GM12878 (cell line): ENCODE measurements around the gene SLC2A5. TPM values are rescaled to one million over a fixed set of nuclear protein-coding genes. Genes with fewer than 3 reads are reported as not detected.

Experiments used
- ATAC-seq: fragments of 200-7000 bp; cut with Tn5 transposase; 3 replicates; pipeline ENCODE4 v1.9.1; 2020; ENCODE audit warnings: mild to moderate bottlenecking, moderate library complexity
- BruUV-seq: library from RNA; stranded (reverse); fragments of 400-500 nt; replicated peaks from 2 replicates; lab custom pipeline; 2021; lab: Mats Ljungman, UMichigan
- CTCF ChIA-PET: fragments of 300-600 bp; sonication (Branson Sonifier 250); formaldehyde crosslinking; extraction: SDS; loops from one replicate; lab custom pipeline; 2021; ENCODE audit warnings: inconsistent platforms; lab: Yijun Ruan, JAX
- POLR2A ChIA-PET: fragments of 350-600 bp; formaldehyde crosslinking; extraction: SDS; loops from one replicate; lab custom pipeline; 2021; ENCODE audit warnings: inconsistent platforms; lab: Charles Lee
- RAD21 ChIA-PET: fragments of 300-600 bp; sonication (Branson Sonifier 250); formaldehyde crosslinking; loops from one replicate; lab custom pipeline; 2023; ENCODE audit warnings: antibody characterized with exemption; ENCODE audit not compliant: unreplicated experiment; lab: Charles Lee
- SMC1A ChIA-PET: fragments of 300-600 bp; sonication (Branson Sonifier 250); formaldehyde crosslinking; loops from one replicate; lab custom pipeline; 2023; ENCODE audit not compliant: unreplicated experiment, uncharacterized antibody; lab: Charles Lee
- DNase-seq: peaks from one replicate; pipeline ENCODE4 v3.0.0-alpha.2; 2011; ENCODE audit warnings: low read depth, low spot score
- FAIRE-seq: peaks from 3 replicates; lab custom pipeline; 2011; peaks lifted over from hg19 to GRCh38; lab: Jason Lieb, UNC
- H2AFZ ChIP-seq: 2 replicates; pipeline ENCODE4 v1.6.0; 2011; ENCODE audit warnings: low read depth, low read length, control low read depth; ENCODE audit not compliant: control insufficient read depth
- H3K27ac ChIP-seq: 2 replicates; pipeline ENCODE4 v1.5.1; 2011; ENCODE audit warnings: control low read depth; ENCODE audit not compliant: control insufficient read depth, insufficient read depth
- H3K27me3 ChIP-seq, 2 experiments: replicated peaks in 1 of 2; 2 replicates each; pipeline versions ENCODE4 v1.6.0 to v1.6.1; 2011; ENCODE audit warnings: low read length in 1 of 2; ENCODE audit not compliant: control insufficient read depth in 2 of 2, insufficient read depth in 2 of 2
- H3K36me3 ChIP-seq, 2 experiments: 2 replicates each; pipeline ENCODE4 v1.5.1; 2011; ENCODE audit warnings: low read length in 1 of 2; ENCODE audit not compliant: control insufficient read depth in 2 of 2, insufficient read depth in 2 of 2
- H3K4me1 ChIP-seq: 2 replicates; pipeline ENCODE4 v1.6.1; 2011; ENCODE audit warnings: mild to moderate bottlenecking, low read length, moderate library complexity, mixed read lengths; ENCODE audit not compliant: control insufficient read depth, insufficient read depth
- H3K4me2 ChIP-seq: 2 replicates; pipeline ENCODE4 v1.6.0; 2011; ENCODE audit warnings: control low read depth; ENCODE audit not compliant: control insufficient read depth, insufficient read depth
- H3K4me3 ChIP-seq: fragments of 200-600 bp; sonication (generic); 2 replicates; pipeline ENCODE4 v1.5.1; 2016
- H3K79me2 ChIP-seq: 2 replicates; pipeline ENCODE4 v1.6.0; 2011; ENCODE audit warnings: low read length; ENCODE audit not compliant: control insufficient read depth, insufficient read depth
- H3K9ac ChIP-seq: 2 replicates; pipeline ENCODE4 v1.8.0; 2011; ENCODE audit warnings: low read length, control low read depth, mixed read lengths; ENCODE audit not compliant: control insufficient read depth, insufficient read depth
- H3K9me3 ChIP-seq: replicated peaks from 3 replicates; pipeline ENCODE4 v1.5.1; 2011; ENCODE audit warnings: mild to moderate bottlenecking, low read length; ENCODE audit not compliant: control insufficient read depth, insufficient read depth
- H4K20me1 ChIP-seq: 2 replicates; pipeline ENCODE4 v1.6.0; 2011; ENCODE audit not compliant: control insufficient read depth, insufficient read depth
- ATF7 ChIP-seq: fragments of 450-650 bp; IDR thresholded peaks from 2 replicates; pipeline ENCODE4 v1.6.1; 2016; ENCODE audit warnings: low read depth, mild to moderate bottlenecking
- CTCF ChIP-seq, 3 experiments: IDR thresholded peaks in 2 of 3; conservative IDR thresholded peaks in 1 of 3; 2 replicates each; pipeline ENCODE4 v1.5.1; 2011; ENCODE audit warnings: low read depth in 3 of 3, low read length in 3 of 3, mild to moderate bottlenecking in 3 of 3, control low read depth in 2 of 3, moderate library complexity in 2 of 3, inconsistent platforms in 1 of 3, mixed read lengths in 1 of 3; ENCODE audit not compliant: control insufficient read depth in 2 of 3, insufficient read depth in 1 of 3; ENCODE audit errors: extremely low read depth in 1 of 3
- E4F1 ChIP-seq: fragments of 450-650 bp; IDR thresholded peaks from 2 replicates; pipeline ENCODE4 v1.6.1; 2018; ENCODE audit warnings: borderline replicate concordance, mild to moderate bottlenecking; ENCODE audit not compliant: partially characterized antibody
- FOS ChIP-seq: IDR thresholded peaks from 3 replicates; pipeline ENCODE4 v1.6.1; 2011; ENCODE audit warnings: borderline replicate concordance; ENCODE audit not compliant: insufficient read length; ENCODE audit errors: extremely low read depth
- FOXK2 ChIP-seq: fragments of 450-650 bp; IDR thresholded peaks from 2 replicates; pipeline ENCODE4 v1.6.1; 2017; ENCODE audit warnings: mild to moderate bottlenecking, moderate library complexity
- FOXM1 ChIP-seq: IDR thresholded peaks from 2 replicates; pipeline ENCODE4 v1.6.1; 2012; ENCODE audit warnings: low read depth, mild to moderate bottlenecking, inconsistent platforms, low read length, moderate library complexity
- HDAC2 ChIP-seq: fragments of 200-600 bp; sonication (generic); IDR thresholded peaks from 2 replicates; pipeline ENCODE4 v1.6.1; 2017
- IRF3 ChIP-seq: fragments of 450-650 bp; IDR thresholded peaks from 2 replicates; pipeline ENCODE4 v1.6.1; 2014; ENCODE audit warnings: mild to moderate bottlenecking
- PAX5 ChIP-seq: IDR thresholded peaks from 2 replicates; pipeline ENCODE4 v1.6.1; 2011; ENCODE audit warnings: low read depth, low read length, borderline replicate concordance
- SUZ12 ChIP-seq: fragments of 200-600 bp; sonication (generic); IDR thresholded peaks from one replicate; pipeline ENCODE4 v1.6.1; 2018; ENCODE audit warnings: antibody characterized with exemption, mild to moderate bottlenecking; ENCODE audit not compliant: unreplicated experiment
- TCF12 ChIP-seq: IDR thresholded peaks from 2 replicates; pipeline ENCODE4 v1.6.1; 2011; ENCODE audit warnings: low read depth, mild to moderate bottlenecking, low read length
- ZNF384 ChIP-seq: IDR thresholded peaks from 2 replicates; pipeline ENCODE4 v1.6.1; 2012; ENCODE audit warnings: low read depth, mild to moderate bottlenecking, low read length, improper control_type of control experiment, borderline replicate concordance
- ZSCAN29 ChIP-seq: fragments of 450-650 bp; IDR thresholded peaks from 2 replicates; pipeline ENCODE4 v1.6.1; 2017; ENCODE audit warnings: mild to moderate bottlenecking, moderate library complexity
- WGBS: methylation state at CpG from one replicate; pipeline ENCODE4 v1.1.6; 2016; ENCODE audit warnings: low lambda C conversion rate; ENCODE audit not compliant: insufficient replicate concordance, insufficient coverage; ENCODE audit errors: missing lambda C conversion rate; 5-methylcytosine and 5-hydroxymethylcytosine counted together
- in situ Hi-C: fragments of 300-500 bp; cut with MboI; formaldehyde crosslinking; loops from 9 replicates; pipeline ENCODE4 v1.14.3; 2018; ENCODE audit warnings: mixed read lengths
- intact Hi-C: fragments of 100-400 bp; cut with micrococcal nuclease; formaldehyde crosslinking; loops from one replicate; pipeline ENCODE4 v1.14.2; 2022; ENCODE audit not compliant: unreplicated experiment
- polyA plus RNA-seq, 11 experiments: library from polyadenylated mRNA; depleted of rRNA in 4 of 11; unstranded in 6 of 11; stranded (reverse) in 5 of 11; fragments of >200 nt; fragmentation: Nextera tagmentation in 4 of 11; fragmentation: Illumina TruSeq in 1 of 11; extraction: Ambion mirVana in 4 of 11; extraction: Trizol in 1 of 11; gene quantifications; 1 replicate in 1 of 11; 2 replicates in 10 of 11; pipeline versions ENCODE4 v1.2.1 to v1.2.3, GENCODE V29; 2011 to 2016; ENCODE audit warnings: inconsistent platforms in 2 of 11, missing spikeins in 2 of 11, low read depth in 1 of 11
- total RNA-seq, 4 experiments: library from RNA; depleted of rRNA in 3 of 4; stranded (reverse); fragments of >200 nt in 3 of 4; fragmentation: Illumina TruSeq in 1 of 4; extraction: Trizol in 1 of 4; gene quantifications; 2 replicates each; pipeline versions ENCODE4 v1.2.1 to v1.2.3, GENCODE V29; 2013 to 2021

Gene SLC2A5
- total and polyA plus RNA-seq, 10 of the 15 experiments (the other 5 are each of a cell fraction or from before 2014, with no cell fraction given) = 4.5 to 76.6 (median 23.9) TPM

GRCh38 chr1:9009438-9010370 is 59.7 kb downstream of the SLC2A5 start (continued):
- TF ChIP-seq SUZ12 (no peak), HDAC2 (no peak), ZSCAN29 (no peak), IRF3 (no peak), FOS (no peak), FOXM1 (no peak), ATF7 (no peak)

GRCh38 chr1:9008236-9008635 is 61.2 kb downstream of the SLC2A5 start:
- in situ Hi-C loops (loop anchor here (5.0 kb wide), 1 partner anchor 94 kb away; no protein-coding TSS in a partner anchor), intact Hi-C loops (loop anchor here (5.0 kb wide), 2 partner anchors 91 to 189 kb away; no protein-coding TSS in a partner anchor)
- Histone ChIP-seq H3K36me3 (no peaks in the 10 kb centered on the region), H3K27ac (peak overlapping the region; percentile 61), H3K79me2 (no peaks in the 10 kb centered on the region), H2AFZ (no peak overlapping the region), H4K20me1 (no peaks in the 10 kb centered on the region), H3K27me3 (no peaks in the 10 kb centered on the region), H3K9ac (peak overlapping the region; percentile 59), H3K4me2 (peak overlapping the region; percentile 59), H3K4me3 (no peak overlapping the region), H3K9me3 (no peaks in the 10 kb centered on the region), H3K4me1 (peaks cover 35% of the 10 kb centered on the region)
- ChIA-PET POLR2A (interaction anchor here (0.6 to 0.8 kb wide), 4 partner anchors 52 to 157 kb away, joined by 3 to 4 read pairs (median 3); no protein-coding TSS in a partner anchor), CTCF (interaction anchor here (0.7 to 6.9 kb wide), 13 partner anchors 12 to 227 kb away, joined by 3 to 126 read pairs (median 4); partner anchors contain the start of gene H6PD), SMC1A (interaction anchor here (0.6 to 4.4 kb wide), 7 partner anchors 29 to 102 kb away, joined by 3 to 30 read pairs (median 4); no protein-coding TSS in a partner anchor), RAD21 (interaction anchor here (0.5 to 3.6 kb wide), 8 partner anchors 45 to 404 kb away, joined by 3 to 26 read pairs (median 4); no protein-coding TSS in a partner anchor)
- no peak for DNase-seq
- no peak for FAIRE-seq
- no TSS peak for BruUV-seq
- WGBS = 34% methylated on average over 10 of the region's 10 CpGs
- ATAC-seq = peak; percentile 76
- TF ChIP-seq E4F1 (no peak), CTCF (IDR thresholded peaks at IDR 0.05 in 2 of 3, conservative IDR thresholded peaks at IDR 0.05 in 1 of 3; ENCODE audit: control insufficient read depth in 2 of 3, extremely low read depth in 1 of 3, insufficient read depth in 1 of 3, low read depth in 3 of 3, low read length in 3 of 3) (peak in 1 of 3 experiments; percentile 12; a peak in 1 of 6 replicates), PAX5 (0 out of 2 replicates have a peak, but pooled peaks have one; percentile 15), ZNF384 (peak; percentile 32; the same call in 1 of the 2 replicates), FOXK2 (no peak), TCF12 (peak; percentile 84)
